GM12891 (cell line): ENCODE results near the gene ANKRD55.
"Not testable (repeated sequence)": the region's sequence is repeated elsewhere in the genome, so short reads cannot be mapped to it uniquely, and the experiment has no call there.

Experiments used
- PAX5 ChIP-seq: IDR thresholded peaks from 2 replicates; pipeline ENCODE4 v1.6.1; 2011; ENCODE audit warnings: low read length, moderate library complexity, mild to moderate bottlenecking; ENCODE audit not compliant: insufficient read depth, severe bottlenecking
- POLR2A ChIP-seq: IDR thresholded peaks from 2 replicates; pipeline ENCODE4 v1.6.1; 2011; ENCODE audit warnings: low read depth, low read length, control low read depth
- POLR2AphosphoS5 ChIP-seq: IDR thresholded peaks from 2 replicates; pipeline ENCODE4 v1.6.1; 2011; ENCODE audit warnings: low read depth, low read length, control low read depth
- TAF1 ChIP-seq: IDR thresholded peaks from 2 replicates; pipeline ENCODE4 v1.6.1; 2011; ENCODE audit warnings: low read depth, low read length, control low read depth

DNA sequence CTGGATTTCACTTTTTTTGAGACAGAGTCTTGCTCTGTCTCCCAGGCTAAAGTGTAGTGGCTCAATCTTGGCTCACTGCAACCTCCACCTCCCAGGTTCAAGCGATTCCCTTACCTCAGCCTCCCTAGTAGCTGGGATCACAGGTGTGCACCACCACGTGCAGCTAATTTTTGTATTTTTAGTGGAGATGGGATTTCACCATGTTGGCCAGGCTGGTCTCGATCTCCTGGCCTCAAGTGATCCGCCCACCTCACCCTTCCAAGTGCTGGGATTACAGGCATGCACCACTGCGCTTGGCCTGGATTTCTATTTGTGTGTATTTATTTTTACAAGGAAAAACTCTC is 154.0 kb downstream of the ANKRD55 start:
- TF ChIP-seq POLR2A, TAF1, POLR2AphosphoS5, PAX5: not testable (repeated sequence)
